GM18873 (cell line): ENCODE measurements around the gene PDAP1.
"Not testable (repeated sequence)": the region's sequence is repeated elsewhere in the genome, so short reads cannot be mapped to it uniquely, and the experiment has no call there.

Experiments
- ATAC-seq: cut with Tn5 transposase; IDR thresholded peaks from one replicate; pipeline ENCODE4 v1.9.1; 2021; ENCODE audit warnings: mild to moderate bottlenecking, moderate library complexity, moderate number of reproducible peaks; ENCODE audit not compliant: unreplicated experiment, low FRiP score

Gene PDAP1

GRCh38 chr7:99397297-99397983 is 11.0 kb downstream of the PDAP1 start:
- ATAC-seq = no peak

DNA sequence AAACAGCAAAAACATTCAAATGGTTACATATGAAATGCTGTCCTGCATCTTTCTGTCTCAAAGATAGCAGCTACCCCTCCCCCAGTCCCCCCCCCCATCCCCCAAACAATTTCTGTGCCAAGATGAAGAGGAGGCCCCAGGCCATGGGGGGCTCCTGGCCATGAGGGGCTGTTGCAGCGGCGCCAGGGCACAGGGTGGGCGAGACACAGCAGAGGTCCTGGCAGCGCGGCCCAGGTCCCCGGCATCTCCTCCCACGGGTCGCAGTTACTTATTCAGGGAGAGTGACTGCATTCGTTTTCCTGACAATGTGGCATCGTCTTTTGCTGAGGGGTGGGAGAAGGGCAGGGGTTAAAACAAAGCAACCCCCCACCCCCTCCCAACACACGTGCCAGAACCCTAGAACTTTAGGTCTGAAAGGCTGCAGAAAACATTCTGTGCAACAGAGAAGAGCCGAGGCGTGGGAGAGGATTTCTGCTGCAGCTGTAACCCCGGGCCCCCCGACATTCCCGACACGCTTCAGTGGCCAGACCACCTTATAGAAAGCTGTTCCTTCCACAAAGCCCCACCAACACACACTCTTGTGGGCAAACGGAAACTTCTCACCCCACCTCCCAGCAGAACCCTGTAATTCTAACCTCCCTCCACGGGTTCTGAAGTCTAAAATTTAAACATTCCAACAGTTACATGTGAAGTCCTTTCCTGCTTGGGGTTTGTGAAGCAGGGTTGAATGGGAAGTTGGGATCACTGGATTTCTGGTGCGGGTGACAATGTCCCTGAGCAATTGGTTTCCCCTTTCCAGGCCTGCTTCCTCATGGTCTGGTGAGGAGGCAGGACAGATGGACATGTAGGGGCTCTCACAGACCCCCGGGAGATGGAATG is 11.7 kb downstream of the PDAP1 start:
- no peak for ATAC-seq

DNA sequence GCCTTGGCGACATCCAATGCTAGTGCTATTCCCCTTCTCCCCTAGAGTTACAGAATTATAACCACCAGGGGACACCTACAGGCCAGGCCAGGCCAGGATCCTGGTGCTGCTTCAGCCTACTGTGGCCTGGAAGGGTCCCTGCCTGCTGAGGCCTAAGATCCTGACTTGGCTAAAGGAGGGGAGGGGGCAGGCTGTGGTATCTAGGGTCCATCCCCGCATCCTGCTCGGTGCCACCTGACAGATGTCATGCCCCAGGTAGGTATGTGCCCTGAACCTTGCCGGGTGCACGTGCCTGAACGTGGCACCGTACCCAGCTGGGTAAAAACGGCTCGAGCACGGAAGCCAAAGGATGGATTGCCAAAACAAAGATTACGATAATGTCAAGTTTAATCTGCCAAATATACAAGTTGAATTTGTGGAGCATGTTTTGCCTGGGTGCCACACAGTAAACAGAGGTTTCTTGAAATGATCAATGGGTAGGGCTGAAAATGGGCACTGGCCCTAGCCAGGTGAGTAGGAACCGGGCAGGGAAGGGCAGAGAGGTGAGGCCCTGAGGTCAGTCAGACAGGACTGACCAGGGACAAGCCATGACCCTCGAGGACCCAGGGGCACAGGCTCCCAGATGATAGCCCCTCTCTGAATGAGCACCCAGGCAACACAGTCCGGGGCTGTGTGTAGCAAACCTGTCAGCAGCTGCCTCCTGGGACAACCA is 12.6 kb downstream of the PDAP1 start:
- ATAC-seq = no peak

- no peak for ATAC-seq
These were observed 14.3 kb downstream of the PDAP1 start for GRCh38 chr7:99394188-99394502.

DNA sequence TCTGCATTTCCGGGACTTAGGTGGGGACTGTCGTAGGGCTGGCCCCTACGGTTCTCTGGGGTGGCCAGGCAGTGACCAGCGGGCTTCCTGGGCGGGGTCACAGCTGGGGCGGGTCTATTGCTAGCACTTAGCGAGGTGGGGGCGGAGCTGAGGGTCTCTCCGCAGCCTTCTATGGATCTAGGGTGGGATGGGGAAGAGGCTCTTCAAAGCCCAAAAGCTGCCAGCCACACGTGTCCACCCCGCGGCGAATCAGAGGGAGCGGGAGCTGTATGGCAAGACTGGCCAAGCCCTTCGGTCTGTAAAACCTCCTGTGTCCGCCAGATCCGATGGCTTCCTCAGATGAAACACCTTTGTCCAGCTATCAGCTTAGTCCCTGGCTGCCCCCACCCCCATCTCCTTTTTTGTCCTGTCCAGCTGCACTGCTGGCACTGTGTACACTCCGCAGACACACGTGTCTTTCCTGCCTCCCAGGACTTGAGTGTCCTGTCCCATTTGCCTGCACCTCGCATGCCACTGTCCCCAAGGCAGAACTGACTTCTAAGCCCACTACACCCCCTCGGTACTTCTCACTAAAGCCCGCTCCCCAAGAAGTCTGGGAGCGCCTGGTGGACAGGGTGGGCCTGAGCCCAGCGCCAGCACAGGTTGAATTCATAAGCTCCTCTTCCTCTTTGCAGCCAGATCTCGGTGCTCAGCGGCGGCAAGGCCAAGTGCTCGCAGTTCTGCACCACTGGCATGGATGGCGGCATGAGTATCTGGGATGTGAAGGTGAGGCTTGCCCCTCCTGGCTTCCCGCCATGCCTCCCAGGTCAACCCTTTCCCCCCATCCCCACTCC is 14.8 kb downstream of the PDAP1 start:
- no peak for ATAC-seq

DNA sequence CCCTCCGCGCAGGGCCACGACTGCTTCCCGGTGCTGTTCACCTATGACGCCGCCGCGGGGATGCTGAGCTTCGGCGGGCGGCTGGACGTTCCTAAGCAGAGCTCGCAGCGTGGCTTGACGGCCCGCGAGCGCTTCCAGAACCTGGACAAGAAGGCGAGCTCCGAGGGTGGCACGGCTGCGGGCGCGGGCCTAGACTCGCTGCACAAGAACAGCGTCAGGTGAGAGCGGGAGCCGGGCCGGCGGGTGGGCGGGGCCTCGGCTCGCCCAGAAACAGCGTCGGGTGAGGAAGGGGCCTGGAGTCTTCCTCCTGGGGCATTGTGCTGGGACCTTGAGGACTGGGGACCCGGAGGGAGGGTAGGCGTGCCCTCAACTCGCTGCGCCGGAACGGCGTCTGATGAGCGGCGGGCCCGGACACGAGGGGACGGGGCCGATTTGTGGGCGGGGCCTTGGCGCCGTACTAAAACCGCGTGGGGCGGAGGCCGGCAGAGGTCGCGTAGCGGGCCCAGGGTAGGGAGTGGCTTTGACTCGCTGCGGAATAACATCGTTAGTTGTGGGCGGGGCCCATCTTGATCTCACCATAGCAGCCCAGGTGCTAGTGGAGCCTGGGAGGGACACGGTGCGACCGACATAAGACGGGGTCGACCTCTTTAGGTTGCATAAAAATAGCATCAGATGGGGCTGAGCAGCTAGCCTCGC is 15.6 kb downstream of the PDAP1 start:
- no peak for ATAC-seq

DNA sequence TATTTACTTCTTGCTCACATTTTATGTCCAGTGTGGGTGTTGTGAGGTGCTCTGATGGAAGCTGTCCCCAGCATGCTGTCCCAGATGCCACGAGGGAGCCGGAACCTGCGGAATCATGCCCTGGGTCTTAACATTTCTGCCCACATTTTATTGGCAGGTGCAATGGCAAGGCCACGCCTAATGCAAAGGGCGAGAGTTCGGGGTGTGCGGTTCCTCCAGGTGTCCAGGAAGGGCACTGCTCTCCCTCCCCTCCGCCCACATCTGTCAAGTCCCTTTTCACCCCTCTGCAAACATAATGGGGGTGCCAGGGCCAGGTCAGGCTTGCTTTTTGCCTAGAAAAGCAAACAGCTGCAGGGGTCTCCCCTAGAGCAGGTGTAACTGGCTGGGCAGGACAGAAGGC is 16.4 kb downstream of the PDAP1 start:
- ATAC-seq = no peak

- ATAC-seq = no peak
These were observed 17.3 kb downstream of the PDAP1 start for GRCh38 chr7:99390941-99391602.

- ATAC-seq = no peak
These were observed 18.6 kb downstream of the PDAP1 start for GRCh38 chr7:99389772-99390171.

DNA sequence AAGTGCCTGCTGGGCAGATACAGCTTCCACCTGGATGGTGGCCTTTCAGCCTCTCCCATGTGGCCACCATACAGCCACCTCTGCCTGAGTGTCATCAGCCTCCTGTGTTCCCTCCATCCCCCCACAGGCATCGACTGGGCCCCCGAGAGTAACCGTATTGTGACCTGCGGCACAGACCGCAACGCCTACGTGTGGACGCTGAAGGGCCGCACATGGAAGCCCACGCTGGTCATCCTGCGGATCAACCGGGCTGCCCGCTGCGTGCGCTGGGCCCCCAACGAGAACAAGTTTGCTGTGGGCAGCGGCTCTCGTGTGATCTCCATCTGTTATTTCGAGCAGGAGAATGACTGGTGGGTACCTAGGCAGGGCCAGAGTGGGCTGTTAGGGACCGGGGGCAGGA is 20.5 kb downstream of the PDAP1 start:
- ATAC-seq = no peak

- not testable (repeated sequence) for ATAC-seq
These were observed 21.2 kb downstream of the PDAP1 start for GRCh38 chr7:99387239-99387635.

GRCh38 chr7:99386584-99387238 is 21.7 kb downstream of the PDAP1 start:
- ATAC-seq = no peak

GRCh38 chr7:99385564-99385963 is 22.8 kb downstream of the PDAP1 start:
- no peak for ATAC-seq

DNA sequence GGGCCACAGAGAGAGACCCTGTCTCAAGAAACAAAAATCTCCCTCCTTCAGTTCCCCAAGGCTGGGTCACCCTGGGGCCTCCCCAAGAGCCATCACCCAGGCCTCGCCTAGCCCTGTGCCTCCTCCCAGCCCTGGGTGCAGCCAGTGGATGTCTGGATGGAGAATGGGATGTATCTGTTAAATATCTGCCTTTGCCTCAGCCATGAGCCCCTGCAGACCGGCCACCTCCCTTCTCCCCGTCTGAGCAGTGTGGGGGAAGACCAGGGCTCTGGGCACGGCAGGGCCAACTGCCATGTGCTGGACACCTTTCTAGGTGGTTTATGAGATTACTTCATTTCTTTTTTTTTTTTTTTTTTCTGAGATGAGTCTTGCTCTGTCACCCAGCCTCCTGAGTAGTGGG is 23.9 kb downstream of the PDAP1 start:
- no peak for ATAC-seq

DNA sequence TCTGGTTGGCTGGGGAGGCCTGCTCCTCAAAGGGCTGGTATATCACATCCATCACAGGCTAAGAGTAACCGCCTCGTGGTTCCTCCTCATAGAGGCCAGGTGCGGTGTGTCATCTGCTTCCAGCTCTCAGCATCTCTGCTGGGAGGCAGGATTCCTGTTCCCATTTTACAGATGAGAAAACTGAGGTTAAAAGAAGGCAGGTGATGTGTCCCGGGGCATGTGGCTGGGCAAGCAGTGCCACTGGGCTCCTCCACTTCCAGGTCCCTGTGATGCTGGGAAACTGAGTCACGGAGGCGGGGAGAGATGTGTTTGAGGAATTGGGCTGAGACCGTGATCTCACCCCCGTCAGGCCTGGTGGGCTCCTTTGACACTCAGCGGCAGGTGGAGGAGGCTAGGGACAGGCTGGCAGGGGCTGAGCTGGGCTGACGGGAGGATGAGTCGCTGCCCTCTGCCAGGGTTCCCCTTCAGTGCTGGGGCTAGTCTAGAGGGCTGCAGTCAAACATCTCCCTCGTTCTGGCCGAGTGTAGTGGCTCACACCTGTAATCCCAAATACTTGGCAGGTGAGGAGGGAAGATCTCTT is 24.5 kb downstream of the PDAP1 start:
- ATAC-seq = no peak

GRCh38 chr7:99383203-99383602 is 25.2 kb downstream of the PDAP1 start:
- no peak for ATAC-seq

DNA sequence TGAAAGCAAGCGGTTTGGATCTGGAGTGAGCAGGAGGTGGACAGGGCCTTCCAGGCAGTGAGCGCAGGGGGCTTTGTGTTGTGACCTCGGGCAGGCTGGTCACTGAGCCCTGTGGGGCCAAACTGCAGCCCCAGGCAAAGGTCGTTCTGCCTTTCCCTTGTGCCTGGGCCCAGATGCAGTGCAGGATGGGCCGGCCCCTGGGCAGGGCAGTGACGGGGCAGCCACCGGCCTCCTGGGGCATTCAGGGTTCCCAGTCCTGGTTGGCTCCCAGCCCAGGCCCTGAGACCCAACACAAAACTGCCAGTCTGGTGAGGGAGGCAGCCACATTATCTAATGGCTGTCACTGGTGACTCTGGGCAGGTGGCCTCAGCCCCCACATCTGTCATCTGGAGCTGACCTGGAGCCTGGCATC is 26.7 kb downstream of the PDAP1 start:
- ATAC-seq = no peak

DNA sequence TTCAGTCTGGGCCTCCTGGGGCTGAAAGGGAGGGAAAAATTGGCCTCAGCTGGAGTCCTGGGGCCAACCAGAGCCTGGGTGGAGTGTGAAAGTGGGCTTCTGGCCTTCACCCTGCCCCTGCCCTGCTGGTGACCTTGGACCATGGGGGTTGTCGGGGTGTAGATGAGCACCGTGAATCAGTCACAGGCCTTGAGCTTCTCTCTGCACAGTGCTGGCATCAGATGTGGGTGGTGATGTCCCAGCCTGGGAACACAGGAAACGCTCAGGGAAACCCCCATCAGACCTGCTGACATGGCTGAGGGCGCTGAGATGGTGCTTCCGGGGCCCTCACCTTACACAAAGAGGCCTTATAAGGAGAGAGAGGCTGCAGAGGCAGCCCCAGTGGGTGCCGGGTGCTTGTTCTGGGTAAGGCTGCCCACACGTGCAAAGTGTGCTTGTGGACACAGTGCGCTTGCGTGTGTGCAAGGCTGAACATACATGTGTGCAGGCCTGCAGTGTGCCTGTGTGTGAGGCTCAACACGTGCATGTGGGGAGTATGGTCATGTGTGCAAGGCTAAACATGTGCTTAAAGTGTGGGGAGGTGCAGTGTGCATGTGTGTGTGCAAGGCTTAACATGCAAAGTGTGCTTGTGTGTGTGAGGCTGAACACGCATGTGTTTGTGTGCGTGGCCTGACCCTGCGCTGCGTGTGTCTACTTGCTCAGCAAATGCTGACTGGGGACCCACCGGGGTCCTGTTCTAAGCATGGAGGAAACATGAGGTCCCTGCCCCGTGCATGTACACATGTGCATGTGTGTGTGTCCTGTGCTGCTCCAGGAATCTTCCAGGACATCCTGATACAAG is 27.4 kb downstream of the PDAP1 start:
- peak; percentile 75 for ATAC-seq
